Midbrain (tissue), 1 donor: Measurements from ENCODE around the gene AKAIN1.

ENCODE experiments used
- DNase-seq: peaks from one replicate; lab custom pipeline; 2025; lab: John Stamatoyannopoulos, UW

AKAIN1 gene

GRCh38 chr18:5159080-5159479, 38.0 kb downstream of the AKAIN1 start:
- DNase-seq, result no peak

GRCh38 chr18:5158587-5158986, 38.5 kb downstream of the AKAIN1 start:
- no peak for DNase-seq

- DNase-seq, result no peak
Measured at GRCh38 chr18:5158172-5158571, 38.9 kb downstream of the AKAIN1 start.

- DNase-seq, result no peak
Measured at GRCh38 chr18:5155907-5156287, 41.2 kb downstream of the AKAIN1 start.

- DNase-seq, result no peak
Measured at GRCh38 chr18:5155218-5155906, 41.7 kb downstream of the AKAIN1 start.

- no peak for DNase-seq
Measured at GRCh38 chr18:5152343-5153020, 44.6 kb downstream of the AKAIN1 start.

GRCh38 chr18:5150894-5151293, 46.2 kb downstream of the AKAIN1 start:
- no peak for DNase-seq

GRCh38 chr18:5146093-5146492, 51.0 kb downstream of the AKAIN1 start:
- DNase-seq, result no peak

- DNase-seq, result no peak
Measured at GRCh38 chr18:5145168-5145825, 51.8 kb downstream of the AKAIN1 start.

GRCh38 chr18:5144629-5145028, 52.4 kb downstream of the AKAIN1 start:
- DNase-seq, result no peak

- no peak for DNase-seq
Measured at GRCh38 chr18:5142859-5143258, 54.2 kb downstream of the AKAIN1 start.

- no peak for DNase-seq
Measured at GRCh38 chr18:5142131-5142530, 54.9 kb downstream of the AKAIN1 start.

GRCh38 chr18:5137261-5137660, 59.8 kb downstream of the AKAIN1 start:
- DNase-seq, result no peak

- DNase-seq, result no peak
Measured at GRCh38 chr18:5132987-5133386, 64.1 kb downstream of the AKAIN1 start.

GRCh38 chr18:5122272-5122671, 74.8 kb downstream of the AKAIN1 start:
- DNase-seq, result no peak

GRCh38 chr18:5110266-5110665, 86.8 kb downstream of the AKAIN1 start:
- DNase-seq, result no peak

- no peak for DNase-seq
Measured at GRCh38 chr18:5107988-5108387, 89.1 kb downstream of the AKAIN1 start.

- DNase-seq, result no peak
Measured at GRCh38 chr18:5106730-5107129, 90.3 kb downstream of the AKAIN1 start.

GRCh38 chr18:5104246-5104645, 92.8 kb downstream of the AKAIN1 start:
- DNase-seq, result no peak

GRCh38 chr18:5103693-5104092, 93.4 kb downstream of the AKAIN1 start:
- no peak for DNase-seq

- DNase-seq, result peak; percentile 5
Measured at GRCh38 chr18:5103286-5103685, 93.8 kb downstream of the AKAIN1 start.

- DNase-seq, result no peak
Measured at GRCh38 chr18:5097116-5097703, 99.8 kb downstream of the AKAIN1 start.

- no peak for DNase-seq
Measured at GRCh38 chr18:5095239-5095638, 101.8 kb downstream of the AKAIN1 start.
